ENCODE results near the gene CATSPERD. TPM values are rescaled to one million over a fixed set of nuclear protein-coding genes. Genes with fewer than 3 reads are reported as not detected.

The CATSPERD gene
- not detected for total RNA-seq

GRCh38 chr19:5719961-5720790, at the start of gene CATSPERD, which contains the start of gene LONP1:
Gene CATSPERD (plus strand): TSS chr19:5720637. CDS start chr19:5720738, 101 bp downstream.
Gene LONP1 (minus strand): TSS chr19:5720146. CDS start chr19:5720132, 14 bp downstream.
- peak; percentile 96 for ATAC-seq

GRCh38 chr19:5671600-5671999, 48.8 kb upstream of the CATSPERD start:
- no peak for ATAC-seq

GRCh38 chr19:5672708-5673459, 47.6 kb upstream of the CATSPERD start:
- no peak for ATAC-seq

- no peak for ATAC-seq
Measured at GRCh38 chr19:5673752-5674151, 46.7 kb upstream of the CATSPERD start.

GRCh38 chr19:5674714-5675113, 45.7 kb upstream of the CATSPERD start:
- ATAC-seq, result peak; percentile 4

GRCh38 chr19:5676105-5676771, 44.2 kb upstream of the CATSPERD start:
- ATAC-seq, result no peak

- ATAC-seq, result no peak
Measured at GRCh38 chr19:5676772-5677105, 43.7 kb upstream of the CATSPERD start.

- no peak for ATAC-seq
Measured at GRCh38 chr19:5677136-5677535, 43.3 kb upstream of the CATSPERD start.

GRCh38 chr19:5677580-5677979, 42.9 kb upstream of the CATSPERD start:
- ATAC-seq, result no peak

- ATAC-seq, result no peak
Measured at GRCh38 chr19:5678071-5678718, 42.2 kb upstream of the CATSPERD start.

- peak; percentile 3 for ATAC-seq
Measured at GRCh38 chr19:5679289-5680083, 41.0 kb upstream of the CATSPERD start.

GRCh38 chr19:5680084-5680436, 40.4 kb upstream of the CATSPERD start:
- ATAC-seq, result peak; percentile 1

GRCh38 chr19:5680437-5681368, 39.7 kb upstream of the CATSPERD start, which contains the start of the genes HSD11B1L and MICOS13:
Gene HSD11B1L (plus strand): TSS chr19:5681027. CDS start chr19:5684833, 3,806 bp downstream.
Gene MICOS13 (minus strand): TSS chr19:5680516. CDS start chr19:5680486, 30 bp downstream.
- ATAC-seq, result peak; percentile 90

GRCh38 chr19:5681391-5682106, 38.9 kb upstream of the CATSPERD start:
- ATAC-seq, result no peak

GRCh38 chr19:5682107-5682482, 38.3 kb upstream of the CATSPERD start:
- ATAC-seq, result no peak

GRCh38 chr19:5683177-5683886, 37.1 kb upstream of the CATSPERD start:
- no peak for ATAC-seq

- ATAC-seq, result no peak
Measured at GRCh38 chr19:5684694-5685430, 35.6 kb upstream of the CATSPERD start.

- ATAC-seq, result no peak
Measured at GRCh38 chr19:5686326-5686646, 34.2 kb upstream of the CATSPERD start.

Measured in esophagus mucosa (tissue), 1 donor.